GM12892 (cell line): Measurements from ENCODE around the gene SDK1.

Experiments
- POLR2A ChIP-seq: IDR thresholded peaks from 2 replicates; pipeline ENCODE4 v1.6.1; 2011; ENCODE audit warnings: low read depth, low read length, control low read depth
- POLR2AphosphoS5 ChIP-seq: IDR thresholded peaks from 2 replicates; pipeline ENCODE4 v1.6.1; 2011; ENCODE audit warnings: low read depth, low read length, control low read depth

DNA sequence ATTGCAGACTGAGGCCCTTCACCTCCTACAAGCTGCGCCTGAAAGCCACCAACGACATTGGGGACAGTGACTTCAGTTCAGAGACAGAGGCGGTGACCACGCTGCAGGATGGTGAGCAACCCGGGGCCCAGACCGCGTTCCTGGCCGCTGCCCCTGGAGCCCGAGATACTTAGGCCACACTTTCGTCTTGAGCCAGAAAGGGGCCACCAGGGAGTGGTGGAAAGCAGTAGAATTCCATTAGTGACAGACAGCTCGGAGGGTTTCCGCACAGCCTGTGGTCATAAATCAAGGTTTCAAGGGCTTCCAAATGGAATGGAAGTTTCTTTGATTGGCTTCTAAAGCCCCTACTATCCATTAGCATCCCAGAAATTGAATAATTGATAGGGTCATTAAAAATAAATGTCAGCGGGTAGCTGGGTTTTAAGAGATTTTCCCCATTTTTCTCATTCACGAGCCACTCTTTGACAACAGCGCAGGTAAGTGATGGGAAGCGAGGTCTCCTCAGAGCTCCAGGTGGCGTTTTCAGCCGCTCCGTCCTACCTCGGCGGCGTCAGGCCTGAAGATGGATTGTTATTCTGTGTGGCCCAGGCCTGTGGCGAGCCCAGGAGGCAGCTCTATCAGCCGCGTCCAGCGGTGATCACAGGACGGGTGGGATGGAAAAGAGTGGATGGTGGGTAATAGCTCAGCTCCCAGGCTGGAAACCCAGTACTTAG lies 857.5 kb downstream of the SDK1 start:
- TF ChIP-seq POLR2A (no peak), POLR2AphosphoS5 (no peak)
